Stimulated activated CD4-positive, alpha-beta T cell treated with anti-CD3 and anti-CD28 coated beads, TNF-alpha, amount 100 ng/mL, for 1 hour (primary cell): ENCODE results near the gene PSMD7.
"Not testable (repeated sequence)": the region's sequence is repeated elsewhere in the genome, so short reads cannot be mapped to it uniquely, and the experiment has no call there.

ENCODE experiments used
- DNase-seq, 3 donors: peaks; one replicate each; pipeline ENCODE4 v3.0.0-alpha.2; 2020; ENCODE audit warnings: low read depth in 3 of 3, low spot score in 1 of 3

Gene PSMD7

GRCh38 chr16:74296104-74296431 lies 546 bp upstream of the PSMD7 start:
- DNase-seq = no peak

- peak in 1 of 3 donors; percentile 24 for DNase-seq
Measured at GRCh38 chr16:74297145-74297665, 591 bp downstream of the PSMD7 start.

GRCh38 chr16:74298104-74298503 lies 1.5 kb downstream of the PSMD7 start:
- no peak for DNase-seq

- no peak for DNase-seq
Measured at GRCh38 chr16:74302341-74302740, 5.7 kb downstream of the PSMD7 start.

GRCh38 chr16:74304164-74304834 lies 7.7 kb downstream of the PSMD7 start:
- DNase-seq = no peak

GRCh38 chr16:74304835-74305176 lies 8.2 kb downstream of the PSMD7 start:
- DNase-seq = no peak

GRCh38 chr16:74305281-74305680 lies 8.7 kb downstream of the PSMD7 start:
- no peak for DNase-seq

DNA sequence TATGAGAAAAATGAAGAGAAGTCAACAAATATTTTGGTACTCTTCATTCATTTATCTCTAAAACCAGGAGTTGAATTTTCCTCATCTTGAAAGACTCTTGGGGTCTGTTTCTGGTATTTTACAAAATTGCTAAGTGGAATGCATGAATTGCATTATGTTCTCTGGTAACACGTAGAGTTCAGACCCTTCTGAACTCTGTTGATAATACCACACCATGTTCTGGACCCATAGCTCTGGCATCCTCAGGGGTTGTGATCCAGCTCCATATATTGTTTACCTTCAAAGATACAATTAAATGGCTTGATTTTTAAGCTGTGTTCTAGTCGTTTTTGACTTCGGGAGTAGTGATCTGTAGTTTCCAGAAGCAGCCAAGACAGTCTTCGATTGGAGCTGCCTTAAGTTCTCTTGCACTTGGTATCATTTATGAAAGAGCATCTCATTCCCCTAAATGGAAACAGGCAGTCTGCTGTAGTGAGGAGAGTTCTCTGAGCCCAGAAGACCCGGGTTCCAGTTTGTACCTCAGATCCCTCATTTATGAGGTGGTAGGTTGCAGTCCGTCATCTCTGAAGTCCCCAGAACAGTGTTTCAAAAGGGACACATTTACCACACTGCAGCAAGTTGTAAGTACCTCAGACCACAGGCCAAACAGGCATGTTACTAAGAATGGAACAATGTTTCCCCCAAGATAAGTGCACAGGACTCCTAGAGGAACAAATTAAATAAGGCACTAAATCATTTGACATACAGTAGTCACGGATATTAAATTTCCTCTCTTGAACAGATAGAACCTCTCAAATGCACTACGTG lies 9.6 kb downstream of the PSMD7 start:
- DNase-seq = no peak

DNA sequence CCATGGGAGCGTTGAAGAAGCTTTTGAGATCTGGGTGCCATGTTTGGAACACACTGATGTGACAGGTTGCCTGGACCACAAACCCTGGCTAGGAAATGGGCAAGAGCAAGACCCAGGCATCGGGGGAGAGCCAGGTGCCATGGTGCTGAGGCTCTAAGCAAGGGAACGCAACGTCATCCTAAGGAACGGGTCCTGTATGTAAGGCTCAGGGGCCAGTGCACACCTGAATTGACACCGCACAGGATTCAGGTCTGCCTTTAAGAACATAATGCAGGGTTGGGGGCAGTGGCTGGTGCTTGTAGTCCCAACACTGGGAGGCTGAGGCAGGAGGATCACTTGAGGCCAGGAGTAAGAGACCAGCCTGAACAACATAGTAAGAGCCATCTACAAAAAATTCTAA lies 10.8 kb downstream of the PSMD7 start:
- no peak for DNase-seq

- no peak for DNase-seq
Measured at GRCh38 chr16:74309789-74310781, 13.5 kb downstream of the PSMD7 start.

DNA sequence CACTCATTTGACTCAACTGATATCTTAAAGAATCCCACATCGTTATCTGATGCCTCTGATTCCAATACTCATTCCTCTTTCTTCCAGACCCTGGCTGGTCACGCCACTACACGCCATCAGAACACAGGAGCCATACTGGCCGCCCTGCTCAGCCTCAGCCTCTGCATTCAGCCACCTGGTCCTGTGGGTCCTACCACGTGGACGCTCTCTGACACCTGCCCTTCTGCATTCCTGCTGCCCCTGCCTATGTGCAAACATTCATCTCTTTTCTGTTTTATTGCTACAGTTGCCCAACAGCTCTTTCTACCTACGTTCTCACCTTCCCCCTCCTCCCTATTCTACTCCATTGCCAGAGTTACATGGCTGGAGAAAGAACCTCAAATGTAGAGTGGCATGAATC lies 18.4 kb downstream of the PSMD7 start:
- no peak for DNase-seq

- no peak for DNase-seq
Measured at GRCh38 chr16:74320707-74321106, 24.1 kb downstream of the PSMD7 start.

DNA sequence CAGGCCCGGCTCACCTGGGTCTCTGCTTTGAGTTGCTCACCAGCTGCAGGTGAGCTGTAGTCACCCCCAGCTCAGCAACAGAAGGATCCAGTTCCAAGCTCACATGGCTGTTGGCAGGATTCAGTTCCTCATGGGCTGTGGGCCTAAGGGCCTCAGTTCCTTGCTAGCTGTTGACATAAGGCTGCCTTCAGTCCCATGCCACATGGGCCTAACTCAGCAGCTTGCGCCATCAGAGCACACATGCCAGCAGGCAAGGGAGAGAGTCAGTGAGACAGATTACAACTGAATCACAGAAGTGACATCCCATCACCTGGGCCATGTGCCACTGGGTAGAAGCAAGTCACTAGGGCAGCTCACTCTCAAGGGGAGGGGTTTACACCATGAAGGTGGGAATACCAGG lies 24.7 kb downstream of the PSMD7 start:
- no peak for DNase-seq

GRCh38 chr16:74322301-74322710 lies 25.7 kb downstream of the PSMD7 start:
- DNase-seq = no peak

GRCh38 chr16:74324777-74325176 lies 28.2 kb downstream of the PSMD7 start:
- not testable (repeated sequence) for DNase-seq

DNA sequence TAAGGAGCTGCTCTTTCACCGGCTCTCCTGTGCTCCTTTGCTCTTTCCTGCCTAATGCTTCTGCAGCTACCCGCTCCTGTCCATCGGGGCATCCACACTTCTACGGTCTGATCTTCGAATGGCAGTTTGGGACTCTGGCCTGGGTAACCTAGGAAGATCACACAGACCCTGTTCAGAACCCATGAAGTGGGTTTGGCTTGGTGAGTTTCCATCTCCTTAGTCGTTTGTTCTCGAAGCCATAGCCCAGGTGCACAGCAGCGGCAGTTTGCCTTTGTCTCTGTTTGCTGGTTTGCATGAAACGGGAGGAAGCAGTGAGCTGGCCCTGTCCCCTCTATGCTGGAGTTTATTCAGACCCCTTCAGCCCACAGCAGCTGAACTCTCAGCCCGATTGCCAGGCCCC lies 29.0 kb downstream of the PSMD7 start:
- DNase-seq = no peak

- not testable (repeated sequence) for DNase-seq
Measured at GRCh38 chr16:74328346-74328745, 31.7 kb downstream of the PSMD7 start.

DNA sequence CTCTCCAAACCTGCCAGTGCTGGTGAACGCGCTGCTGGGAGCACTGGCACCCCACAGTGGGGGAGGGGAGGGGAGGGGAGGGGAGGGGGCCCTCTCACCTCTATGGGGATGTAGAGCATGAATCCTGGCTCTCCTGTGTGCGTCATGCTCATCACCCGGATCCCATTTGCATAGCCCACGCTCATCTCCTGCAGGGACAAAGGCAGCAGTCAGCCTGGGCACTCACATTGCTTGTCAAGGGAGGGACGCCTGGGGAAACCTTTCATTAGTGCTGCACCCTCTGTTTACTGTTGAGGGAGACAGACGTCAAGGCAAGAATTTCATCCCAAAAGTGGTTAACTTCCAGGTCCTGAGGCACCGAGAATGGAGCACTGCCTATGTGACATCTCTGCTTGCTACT lies 35.9 kb downstream of the PSMD7 start:
- DNase-seq = not testable (repeated sequence)

- not testable (repeated sequence) for DNase-seq
Measured at GRCh38 chr16:74337506-74337905, 40.9 kb downstream of the PSMD7 start.

GRCh38 chr16:74339226-74339625 lies 42.6 kb downstream of the PSMD7 start:
- not testable (repeated sequence) for DNase-seq

DNA sequence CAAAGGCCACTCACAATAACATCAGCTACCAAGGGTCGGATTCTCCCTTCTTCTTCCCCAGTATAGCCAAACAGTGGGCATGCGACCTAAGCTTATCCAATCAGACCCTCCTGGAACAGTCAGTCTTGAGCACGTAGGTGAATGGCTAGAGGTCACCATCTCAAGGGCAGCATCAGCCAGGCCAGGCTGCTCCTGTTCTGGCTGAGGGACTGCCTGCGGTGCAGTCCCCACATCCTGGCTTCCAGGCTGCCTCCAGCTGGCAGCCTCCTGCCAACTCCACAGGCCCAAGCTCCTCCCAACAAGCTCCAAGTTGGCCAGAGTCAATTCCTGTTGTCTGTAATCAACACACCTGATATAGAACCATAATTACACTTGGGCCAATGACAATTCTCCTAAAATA lies 56.4 kb downstream of the PSMD7 start:
- not testable (repeated sequence) for DNase-seq
